GM12878 (cell line): ENCODE results near the gene TMC2.

Experiments used
- CEBPB ChIP-seq, 2 experiments: fragments of 150-350 bp in 1 of 2; IDR thresholded peaks; 2 replicates each; pipeline ENCODE4 v1.6.1; 2012 to 2014; ENCODE audit warnings: low read depth in 2 of 2, low read length in 2 of 2, borderline replicate concordance in 1 of 2, inconsistent platforms in 1 of 2
- KAT2A ChIP-seq: conservative IDR thresholded peaks from 2 replicates; pipeline ENCODE4 v1.6.1; 2011; ENCODE audit warnings: low read depth, low read length; ENCODE audit not compliant: control insufficient read depth
- YY1 ChIP-seq: IDR thresholded peaks from 2 replicates; pipeline ENCODE4 v1.6.1; 2011; ENCODE audit warnings: low read depth, mild to moderate bottlenecking, low read length
- TF ChIP-seq, protein P1 (sequence below): fragments of 450-650 bp; IDR thresholded peaks from 2 replicates; pipeline ENCODE4 v1.6.1; 2016; ENCODE audit warnings: mild to moderate bottlenecking, moderate library complexity, borderline replicate concordance
- TF ChIP-seq, protein P2 (sequence below), 3 experiments: IDR thresholded peaks in 2 of 3; conservative IDR thresholded peaks in 1 of 3; 2 replicates each; pipeline ENCODE4 v1.5.1; 2011; ENCODE audit warnings: low read depth in 3 of 3, low read length in 3 of 3, mild to moderate bottlenecking in 3 of 3, control low read depth in 2 of 3, moderate library complexity in 2 of 3, inconsistent platforms in 1 of 3, mixed read lengths in 1 of 3; ENCODE audit not compliant: control insufficient read depth in 2 of 3, insufficient read depth in 1 of 3; ENCODE audit errors: extremely low read depth in 1 of 3

GRCh38 chr20:2672446-2672845, 136.1 kb downstream of the TMC2 start:
- TF ChIP-seq, protein P1, sequence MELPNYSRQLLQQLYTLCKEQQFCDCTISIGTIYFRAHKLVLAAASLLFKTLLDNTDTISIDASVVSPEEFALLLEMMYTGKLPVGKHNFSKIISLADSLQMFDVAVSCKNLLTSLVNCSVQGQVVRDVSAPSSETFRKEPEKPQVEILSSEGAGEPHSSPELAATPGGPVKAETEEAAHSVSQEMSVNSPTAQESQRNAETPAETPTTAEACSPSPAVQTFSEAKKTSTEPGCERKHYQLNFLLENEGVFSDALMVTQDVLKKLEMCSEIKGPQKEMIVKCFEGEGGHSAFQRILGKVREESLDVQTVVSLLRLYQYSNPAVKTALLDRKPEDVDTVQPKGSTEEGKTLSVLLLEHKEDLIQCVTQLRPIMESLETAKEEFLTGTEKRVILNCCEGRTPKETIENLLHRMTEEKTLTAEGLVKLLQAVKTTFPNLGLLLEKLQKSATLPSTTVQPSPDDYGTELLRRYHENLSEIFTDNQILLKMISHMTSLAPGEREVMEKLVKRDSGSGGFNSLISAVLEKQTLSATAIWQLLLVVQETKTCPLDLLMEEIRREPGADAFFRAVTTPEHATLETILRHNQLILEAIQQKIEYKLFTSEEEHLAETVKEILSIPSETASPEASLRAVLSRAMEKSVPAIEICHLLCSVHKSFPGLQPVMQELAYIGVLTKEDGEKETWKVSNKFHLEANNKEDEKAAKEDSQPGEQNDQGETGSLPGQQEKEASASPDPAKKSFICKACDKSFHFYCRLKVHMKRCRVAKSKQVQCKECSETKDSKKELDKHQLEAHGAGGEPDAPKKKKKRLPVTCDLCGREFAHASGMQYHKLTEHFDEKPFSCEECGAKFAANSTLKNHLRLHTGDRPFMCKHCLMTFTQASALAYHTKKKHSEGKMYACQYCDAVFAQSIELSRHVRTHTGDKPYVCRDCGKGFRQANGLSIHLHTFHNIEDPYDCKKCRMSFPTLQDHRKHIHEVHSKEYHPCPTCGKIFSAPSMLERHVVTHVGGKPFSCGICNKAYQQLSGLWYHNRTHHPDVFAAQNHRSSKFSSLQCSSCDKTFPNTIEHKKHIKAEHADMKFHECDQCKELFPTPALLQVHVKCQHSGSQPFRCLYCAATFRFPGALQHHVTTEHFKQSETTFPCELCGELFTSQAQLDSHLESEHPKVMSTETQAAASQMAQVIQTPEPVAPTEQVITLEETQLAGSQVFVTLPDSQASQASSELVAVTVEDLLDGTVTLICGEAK, result no peak
- no peak for TF ChIP-seq CEBPB (IDR thresholded peaks at IDR 0.05; ENCODE audit: borderline replicate concordance in 1 of 2, low read depth in 2 of 2, low read length in 2 of 2)
- TF ChIP-seq, protein P2, sequence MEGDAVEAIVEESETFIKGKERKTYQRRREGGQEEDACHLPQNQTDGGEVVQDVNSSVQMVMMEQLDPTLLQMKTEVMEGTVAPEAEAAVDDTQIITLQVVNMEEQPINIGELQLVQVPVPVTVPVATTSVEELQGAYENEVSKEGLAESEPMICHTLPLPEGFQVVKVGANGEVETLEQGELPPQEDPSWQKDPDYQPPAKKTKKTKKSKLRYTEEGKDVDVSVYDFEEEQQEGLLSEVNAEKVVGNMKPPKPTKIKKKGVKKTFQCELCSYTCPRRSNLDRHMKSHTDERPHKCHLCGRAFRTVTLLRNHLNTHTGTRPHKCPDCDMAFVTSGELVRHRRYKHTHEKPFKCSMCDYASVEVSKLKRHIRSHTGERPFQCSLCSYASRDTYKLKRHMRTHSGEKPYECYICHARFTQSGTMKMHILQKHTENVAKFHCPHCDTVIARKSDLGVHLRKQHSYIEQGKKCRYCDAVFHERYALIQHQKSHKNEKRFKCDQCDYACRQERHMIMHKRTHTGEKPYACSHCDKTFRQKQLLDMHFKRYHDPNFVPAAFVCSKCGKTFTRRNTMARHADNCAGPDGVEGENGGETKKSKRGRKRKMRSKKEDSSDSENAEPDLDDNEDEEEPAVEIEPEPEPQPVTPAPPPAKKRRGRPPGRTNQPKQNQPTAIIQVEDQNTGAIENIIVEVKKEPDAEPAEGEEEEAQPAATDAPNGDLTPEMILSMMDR (IDR thresholded peaks at IDR 0.05 in 2 of 3, conservative IDR thresholded peaks at IDR 0.05 in 1 of 3; ENCODE audit: control insufficient read depth in 2 of 3, extremely low read depth in 1 of 3, insufficient read depth in 1 of 3, low read depth in 3 of 3, low read length in 3 of 3), result no peak
- no peak for TF ChIP-seq YY1
- no peak for TF ChIP-seq KAT2A
